GM18870 (cell line): Measurements from ENCODE around the gene ATP13A2.

Experiments
- ATAC-seq: cut with Tn5 transposase; IDR thresholded peaks from one replicate; pipeline ENCODE4 v1.9.1; 2021; ENCODE audit warnings: moderate library complexity; ENCODE audit not compliant: unreplicated experiment

The ATP13A2 gene

DNA sequence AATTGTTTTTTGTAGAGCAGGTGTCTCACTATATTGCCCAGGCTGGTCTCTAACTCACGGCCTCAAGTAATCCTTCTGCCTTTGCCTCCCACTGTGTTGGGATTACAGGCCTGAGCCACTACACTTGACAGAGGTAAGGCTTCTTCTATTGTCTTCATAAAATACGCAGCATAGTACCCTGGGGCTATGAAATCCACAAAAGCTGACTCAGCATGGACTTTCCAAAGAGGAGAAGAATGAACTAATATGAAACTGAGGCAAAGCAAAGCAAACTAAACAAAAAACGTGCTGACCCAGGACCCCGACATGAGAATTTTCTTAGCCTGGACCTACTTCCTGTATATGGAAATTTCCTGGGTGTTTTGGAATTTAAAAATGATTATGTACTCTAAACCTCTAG, 18.5 kb upstream of the ATP13A2 start:
- no peak for ATAC-seq

DNA sequence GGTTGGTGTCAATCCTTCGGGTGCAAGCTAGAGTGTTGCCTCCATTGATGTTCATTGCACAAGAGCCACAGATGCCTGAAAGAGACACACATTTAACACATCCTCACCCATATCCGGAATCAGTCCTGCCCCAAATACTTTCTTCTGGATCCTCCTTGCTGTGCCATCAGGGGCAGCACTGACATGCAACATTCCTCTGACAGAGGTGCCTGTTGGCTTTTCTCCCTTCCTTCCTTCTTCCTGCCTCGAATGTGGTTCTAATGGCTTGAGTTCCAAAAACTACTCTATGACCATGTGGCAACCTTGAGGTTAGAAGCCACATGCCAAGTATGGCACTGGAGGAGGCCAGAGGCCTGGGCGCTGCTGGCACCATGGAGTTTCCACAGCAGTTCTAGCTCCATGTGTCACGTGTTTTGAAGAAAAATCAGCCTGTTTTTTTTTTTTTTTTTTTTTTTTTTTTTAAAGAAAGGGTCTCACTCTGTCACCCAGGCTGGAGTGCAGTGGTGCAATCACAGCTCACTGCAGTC, 17.0 kb upstream of the ATP13A2 start:
- no peak for ATAC-seq

- no peak for ATAC-seq
Observed at GRCh38 chr1:17027900-17028299, 16.2 kb upstream of the ATP13A2 start.

GRCh38 chr1:17027403-17027802, 15.7 kb upstream of the ATP13A2 start:
- ATAC-seq = no peak

DNA sequence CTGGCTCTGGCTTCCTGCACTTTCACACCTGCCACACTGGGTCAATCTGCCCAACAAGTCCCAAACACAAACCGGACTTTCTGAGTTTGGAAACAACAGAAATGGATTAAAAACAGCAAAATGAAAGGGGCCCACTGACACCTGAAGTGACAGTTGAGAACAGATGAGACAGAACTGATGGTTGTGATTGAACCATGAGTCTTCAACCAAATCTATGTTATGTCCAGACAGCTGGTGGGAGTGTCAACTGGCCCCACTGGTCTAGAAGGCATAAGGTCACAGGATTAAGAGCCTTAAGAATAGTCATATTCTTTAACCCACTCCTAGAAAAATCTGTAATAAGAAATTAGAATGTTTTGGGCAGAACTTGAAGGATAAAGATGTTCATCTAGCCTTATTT, 13.0 kb upstream of the ATP13A2 start:
- ATAC-seq = no peak

DNA sequence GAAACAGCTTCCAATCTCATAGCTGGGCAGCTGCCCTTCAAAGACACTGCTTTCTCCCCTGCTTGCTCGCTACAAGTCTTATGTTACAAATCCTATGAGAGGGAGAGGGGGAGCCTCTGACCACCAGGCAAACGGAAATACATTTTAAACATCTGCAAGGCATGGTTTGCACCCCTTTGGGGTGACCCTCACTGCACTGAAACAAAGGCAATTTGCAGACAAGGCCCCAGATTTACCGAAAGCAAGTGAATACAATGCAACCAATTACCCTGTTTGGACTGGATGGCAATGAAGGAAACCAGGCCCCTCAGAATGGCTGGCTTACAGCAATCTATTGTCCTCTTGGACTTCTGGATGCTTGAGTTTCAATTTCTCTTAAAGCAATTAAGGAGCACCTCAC, 11.8 kb upstream of the ATP13A2 start:
- ATAC-seq = no peak

DNA sequence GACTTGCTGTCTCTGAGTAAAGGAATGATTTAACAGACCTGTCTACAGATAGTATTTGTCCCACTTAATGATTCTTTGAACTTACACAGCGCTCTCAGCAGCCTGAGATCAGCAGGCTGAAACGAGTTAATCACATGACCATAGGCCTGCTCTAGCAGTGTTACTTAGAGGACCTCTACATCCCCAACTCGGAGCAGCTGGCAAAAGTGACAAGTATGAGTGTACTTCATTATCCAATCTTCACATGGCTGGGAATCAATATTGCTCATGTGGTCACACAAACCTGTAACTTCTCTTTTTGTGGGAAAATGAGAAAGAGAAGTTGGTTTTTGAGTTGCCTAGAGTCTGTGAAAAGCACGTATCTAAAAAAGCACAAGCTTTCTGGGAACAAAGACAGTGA, 11.4 kb upstream of the ATP13A2 start:
- no peak for ATAC-seq

DNA sequence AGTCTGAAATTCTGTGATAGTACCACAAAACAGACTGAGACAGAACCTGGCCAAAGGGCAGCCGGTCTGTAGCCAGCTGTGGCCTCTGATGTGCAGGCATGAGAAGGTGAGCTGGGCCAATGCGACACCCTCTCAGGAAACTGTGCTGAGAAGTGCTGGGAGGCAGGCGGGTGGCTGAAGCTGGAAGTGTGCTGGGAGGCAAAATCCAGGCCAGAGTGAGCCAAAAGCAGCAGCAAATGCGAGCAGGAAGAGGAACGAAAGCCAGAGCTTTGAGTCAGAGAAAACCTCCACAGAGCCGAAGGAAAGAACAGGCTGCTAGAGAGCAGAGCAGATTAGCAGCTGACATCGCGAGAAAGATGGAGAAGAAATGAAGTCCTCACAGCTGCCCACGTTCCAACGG, 10.2 kb upstream of the ATP13A2 start:
- no peak for ATAC-seq

DNA sequence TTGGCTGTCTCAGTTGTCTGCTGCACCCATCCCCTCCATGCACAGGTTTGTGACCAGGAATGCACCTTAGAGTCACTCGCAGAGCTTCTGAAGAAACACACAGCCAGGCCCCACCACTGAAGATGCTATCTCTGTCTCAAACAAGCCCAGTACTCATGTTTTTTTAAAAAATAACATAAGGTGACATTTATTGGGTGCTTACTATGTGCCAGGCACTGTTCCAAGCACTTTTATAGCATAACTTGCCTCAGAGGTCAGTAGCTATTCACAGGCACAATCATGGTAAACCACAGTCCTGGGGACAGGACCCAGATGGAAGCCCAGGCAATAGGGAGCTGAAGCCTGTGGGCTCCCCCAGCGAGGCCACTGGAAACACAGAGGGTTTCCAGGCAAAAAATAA, 8.8 kb upstream of the ATP13A2 start:
- ATAC-seq = no peak

GRCh38 chr1:17018849-17019248, 7.1 kb upstream of the ATP13A2 start:
- no peak for ATAC-seq

DNA sequence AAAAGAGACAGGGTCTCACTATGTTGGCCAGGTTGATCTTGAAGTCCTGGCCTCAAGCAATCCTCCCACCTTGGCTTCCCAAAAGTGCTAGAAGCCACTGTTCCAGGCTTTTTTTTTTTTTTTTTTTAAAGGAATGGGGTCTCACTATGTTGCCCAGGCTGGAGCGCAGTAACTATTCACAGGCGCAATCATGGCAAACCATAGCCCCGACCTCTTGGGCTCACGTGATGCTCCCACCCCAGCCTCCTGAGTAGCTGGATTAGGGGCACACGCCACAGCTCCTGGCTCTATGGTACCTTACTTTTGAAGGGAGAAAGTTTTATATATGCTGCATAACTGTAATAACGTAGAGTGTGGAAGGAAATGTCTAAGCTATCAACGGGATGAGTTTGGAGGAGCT, 5.7 kb upstream of the ATP13A2 start:
- no peak for ATAC-seq

- ATAC-seq = no peak
Observed at GRCh38 chr1:17016317-17016661, 4.6 kb upstream of the ATP13A2 start.

- no peak for ATAC-seq
Observed at GRCh38 chr1:17014671-17015567, 3.2 kb upstream of the ATP13A2 start.

- no peak for ATAC-seq
Observed at GRCh38 chr1:17013491-17014320, 2.0 kb upstream of the ATP13A2 start.

DNA sequence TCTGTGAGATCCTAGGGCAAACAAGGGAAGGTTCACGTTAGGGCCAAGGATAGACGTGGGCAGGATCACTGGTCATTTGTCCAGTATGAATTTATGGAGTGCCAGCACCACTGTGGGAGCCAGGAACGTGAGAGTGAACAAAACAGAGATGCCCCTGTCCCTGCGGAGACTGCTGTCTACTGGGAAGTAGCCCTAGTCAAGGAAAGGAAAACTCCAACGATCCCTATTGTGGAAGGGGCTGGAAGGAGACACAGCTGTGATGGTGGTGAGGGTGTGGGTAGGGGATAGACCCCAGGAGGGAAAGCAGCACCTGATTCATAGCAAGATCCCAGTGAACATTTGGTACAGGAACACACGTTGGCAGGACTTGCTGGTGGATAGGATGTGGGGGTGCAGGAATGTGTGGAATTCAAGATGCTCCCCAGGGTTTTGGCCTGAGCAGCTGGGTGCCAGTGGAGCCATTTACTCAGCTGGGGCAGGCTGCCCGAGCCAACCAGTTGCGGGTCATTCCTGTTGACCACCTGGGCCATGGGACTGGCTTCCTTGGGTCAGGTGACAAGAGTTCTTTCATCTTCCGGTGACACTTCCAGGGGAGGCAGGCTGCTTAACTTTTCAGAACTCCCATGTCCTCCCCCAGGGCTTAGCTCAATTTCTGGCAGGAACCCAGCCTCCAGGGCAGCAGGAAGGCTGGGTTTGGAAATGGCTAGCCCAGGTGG, 1.2 kb upstream of the ATP13A2 start:
- no peak for ATAC-seq

DNA sequence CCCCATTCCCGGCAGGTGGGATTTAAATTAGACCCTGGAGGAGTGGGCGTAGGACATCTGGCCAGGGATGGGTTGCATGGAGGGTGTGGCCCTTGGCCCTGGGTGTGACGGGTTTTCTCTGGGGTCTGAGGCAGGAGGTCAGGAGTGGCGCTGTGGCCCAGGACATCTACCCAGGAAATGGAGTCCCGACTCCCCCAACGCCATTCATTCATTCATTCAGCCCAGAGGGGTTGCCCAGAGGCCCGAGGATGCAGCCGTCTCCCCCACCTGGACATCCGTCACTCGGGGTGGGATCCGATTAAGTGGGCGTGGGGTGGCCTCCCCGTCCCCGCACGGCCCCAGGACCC, 663 bp downstream of the ATP13A2 start:
- no peak for ATAC-seq

DNA sequence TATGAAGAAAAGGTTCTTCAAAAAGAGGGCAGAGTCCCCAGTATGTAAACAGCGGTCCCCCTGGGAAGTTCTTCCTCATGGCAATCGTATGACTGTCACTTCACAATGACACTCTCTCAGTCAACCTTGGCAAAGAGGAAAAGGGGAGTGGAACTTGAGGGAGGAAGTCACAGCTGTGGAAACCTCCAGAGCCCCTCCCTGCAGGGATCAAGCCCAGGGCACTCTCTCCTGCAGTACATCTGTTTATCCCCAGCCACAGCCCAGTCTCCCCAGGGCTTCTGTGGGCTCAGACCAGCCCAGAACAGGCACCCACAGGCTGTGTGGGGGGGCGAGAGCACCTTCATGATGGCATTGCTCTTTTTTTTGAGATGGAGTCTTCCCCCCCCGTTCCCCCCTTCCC, 2.0 kb downstream of the ATP13A2 start:
- no peak for ATAC-seq

- ATAC-seq = no peak
Observed at GRCh38 chr1:17008208-17008855, 3.4 kb downstream of the ATP13A2 start.

DNA sequence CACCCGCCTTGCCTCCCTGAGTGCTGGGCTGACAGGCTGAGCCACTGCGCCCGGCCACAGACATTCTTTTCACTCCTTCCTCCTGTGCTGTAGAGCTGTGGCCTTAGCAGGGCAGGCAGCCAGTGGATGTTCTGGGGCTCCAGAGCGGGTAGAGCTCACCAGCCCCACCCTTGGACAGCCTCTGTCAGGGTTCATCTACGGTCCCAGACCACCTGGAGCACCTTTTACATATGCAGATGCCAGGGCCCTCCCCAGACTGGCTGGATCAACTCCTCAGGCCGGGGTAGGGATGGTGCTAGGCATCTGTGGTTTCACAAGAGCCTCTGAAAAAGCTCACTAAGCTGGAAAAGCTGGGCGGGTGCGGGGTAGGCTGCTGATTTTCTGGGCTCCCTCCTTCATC, 4.6 kb downstream of the ATP13A2 start:
- ATAC-seq = no peak

- ATAC-seq = no peak
Observed at GRCh38 chr1:17005365-17005740, 6.4 kb downstream of the ATP13A2 start.
